Jurkat, Clone E6-1 (cell line): ENCODE results near the gene PSORS1C1.
"Not testable (repeated sequence)": the region's sequence is repeated elsewhere in the genome, so short reads cannot be mapped to it uniquely, and the experiment has no call there.

Source experiments
- DNase-seq: peaks from one replicate; pipeline ENCODE4 v3.0.0-alpha.2; 2011; ENCODE audit warnings: low read depth, low spot score
- H3K4me3 ChIP-seq: 2 replicates; pipeline ENCODE4 v1.5.1; 2011; ENCODE audit warnings: mild to moderate bottlenecking, low read length, control low read depth, moderate library complexity

Gene PSORS1C1

GRCh38 chr6:31145386-31145785, 30.8 kb downstream of the PSORS1C1 start:
- no peak for DNase-seq
- H3K4me3 ChIP-seq: no peak overlapping the region

- no peak overlapping the region for H3K4me3 ChIP-seq
- DNase-seq: no peak
Measured at GRCh38 chr6:31149827-31150447, 35.3 kb downstream of the PSORS1C1 start.

- DNase-seq: no peak
- no peak overlapping the region for H3K4me3 ChIP-seq
Measured at GRCh38 chr6:31152781-31153180, 38.2 kb downstream of the PSORS1C1 start.

GRCh38 chr6:31154436-31154835, 39.8 kb downstream of the PSORS1C1 start:
- no peak overlapping the region for H3K4me3 ChIP-seq
- DNase-seq: no peak

GRCh38 chr6:31156641-31157040, 42.0 kb downstream of the PSORS1C1 start:
- H3K4me3 ChIP-seq: no peak overlapping the region
- no peak for DNase-seq

- DNase-seq: no peak
- H3K4me3 ChIP-seq: peak within 1 kb of the TSS; percentile 95
Measured at GRCh38 chr6:31157513-31158139, 43.0 kb downstream of the PSORS1C1 start, which contains the start of gene CCHCR1. TSS of gene CCHCR1 (minus strand) at chr6:31157802. CDS start at chr6:31157600, 202 bp downstream.

GRCh38 chr6:31158140-31158862, 43.7 kb downstream of the PSORS1C1 start, which contains the start of gene TCF19:
TSS of gene TCF19 (plus strand) at chr6:31158589. CDS start at chr6:31159470, 881 bp downstream.
- peak; percentile 99 for DNase-seq
- peak within 1 kb of the TSS; percentile 95 for H3K4me3 ChIP-seq

- peak overlapping the region; percentile 95 for H3K4me3 ChIP-seq
- DNase-seq: peak; percentile 20
Measured at GRCh38 chr6:31158863-31159855, 44.6 kb downstream of the PSORS1C1 start.

- no peak overlapping the region for H3K4me3 ChIP-seq
- DNase-seq: no peak
Measured at GRCh38 chr6:31161216-31162126, 46.9 kb downstream of the PSORS1C1 start.

- H3K4me3 ChIP-seq: no peak overlapping the region
- no peak for DNase-seq
Measured at GRCh38 chr6:31162463-31163165, 48.0 kb downstream of the PSORS1C1 start.

GRCh38 chr6:31163922-31164321, 49.3 kb downstream of the PSORS1C1 start:
- H3K4me3 ChIP-seq: no peak overlapping the region
- no peak for DNase-seq

GRCh38 chr6:31164475-31165063, 50.0 kb downstream of the PSORS1C1 start:
- DNase-seq, H3K4me3 ChIP-seq: not testable (repeated sequence)

- H3K4me3 ChIP-seq, DNase-seq: not testable (repeated sequence)
Measured at GRCh38 chr6:31165064-31165832, 50.6 kb downstream of the PSORS1C1 start.

- no peak overlapping the region for H3K4me3 ChIP-seq
- no peak for DNase-seq
Measured at GRCh38 chr6:31165986-31166385, 51.4 kb downstream of the PSORS1C1 start.

- DNase-seq: no peak
- H3K4me3 ChIP-seq: no peak overlapping the region
Measured at GRCh38 chr6:31168606-31169005, 54.0 kb downstream of the PSORS1C1 start.

GRCh38 chr6:31169123-31169857, 54.7 kb downstream of the PSORS1C1 start:
- H3K4me3 ChIP-seq: no peak overlapping the region
- DNase-seq: no peak
